GM19043 (cell line): ENCODE data around the gene RNF40.
"Not testable (repeated sequence)": the region's sequence is repeated elsewhere in the genome, so short reads cannot be mapped to it uniquely, and the experiment has no call there.

Experiments
- ATAC-seq: cut with Tn5 transposase; IDR thresholded peaks from one replicate; pipeline ENCODE4 v1.9.1; 2021; ENCODE audit warnings: low read depth; ENCODE audit not compliant: unreplicated experiment

RNF40 gene

GRCh38 chr16:30813821-30814189 is 51.7 kb downstream of the RNF40 start:
- no peak for ATAC-seq

- ATAC-seq = no peak
These were observed 54.6 kb downstream of the RNF40 start for GRCh38 chr16:30816769-30817168.

- no peak for ATAC-seq
These were observed 58.9 kb downstream of the RNF40 start for GRCh38 chr16:30820952-30821421.

GRCh38 chr16:30821441-30821840 is 59.3 kb downstream of the RNF40 start:
- ATAC-seq = not testable (repeated sequence)

- ATAC-seq = no peak
These were observed 59.8 kb downstream of the RNF40 start for GRCh38 chr16:30821891-30822290.
